ENCODE results near the gene CEP295NL.

DNA sequence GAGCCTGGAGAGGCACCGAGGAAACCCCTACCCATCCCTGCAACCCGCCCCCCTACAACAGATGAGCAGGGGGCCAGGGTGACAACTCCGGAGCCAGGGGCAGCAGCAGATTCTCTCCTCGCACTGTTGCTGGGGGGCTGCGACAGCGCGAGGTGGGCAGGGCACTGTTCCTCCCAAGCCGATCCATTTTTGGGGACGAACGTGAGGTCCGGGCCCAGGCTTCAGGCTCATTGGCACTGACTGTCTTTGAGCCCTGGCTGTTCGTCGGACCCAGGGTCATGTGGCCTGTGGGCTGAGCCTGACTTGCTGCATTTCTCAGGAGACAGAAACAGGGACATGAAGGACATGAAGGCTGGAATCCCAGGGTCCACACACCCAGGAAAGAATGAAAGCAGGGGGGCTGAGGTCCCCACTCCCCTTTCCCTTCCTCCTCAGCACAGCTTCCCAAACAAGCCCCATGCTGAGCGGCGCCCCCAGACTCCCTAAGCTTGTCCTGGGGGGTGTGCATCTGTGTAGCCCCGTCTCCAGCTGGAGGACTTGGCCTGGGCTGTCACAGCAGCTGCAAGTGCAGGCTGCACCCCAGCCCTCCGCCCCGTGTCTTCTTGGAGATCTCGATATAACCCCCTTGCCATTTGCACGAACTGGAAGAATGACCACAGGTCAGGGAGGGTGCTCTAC, 18.7 kb downstream of the CEP295NL start:
- TF ChIP-seq, protein P1, sequence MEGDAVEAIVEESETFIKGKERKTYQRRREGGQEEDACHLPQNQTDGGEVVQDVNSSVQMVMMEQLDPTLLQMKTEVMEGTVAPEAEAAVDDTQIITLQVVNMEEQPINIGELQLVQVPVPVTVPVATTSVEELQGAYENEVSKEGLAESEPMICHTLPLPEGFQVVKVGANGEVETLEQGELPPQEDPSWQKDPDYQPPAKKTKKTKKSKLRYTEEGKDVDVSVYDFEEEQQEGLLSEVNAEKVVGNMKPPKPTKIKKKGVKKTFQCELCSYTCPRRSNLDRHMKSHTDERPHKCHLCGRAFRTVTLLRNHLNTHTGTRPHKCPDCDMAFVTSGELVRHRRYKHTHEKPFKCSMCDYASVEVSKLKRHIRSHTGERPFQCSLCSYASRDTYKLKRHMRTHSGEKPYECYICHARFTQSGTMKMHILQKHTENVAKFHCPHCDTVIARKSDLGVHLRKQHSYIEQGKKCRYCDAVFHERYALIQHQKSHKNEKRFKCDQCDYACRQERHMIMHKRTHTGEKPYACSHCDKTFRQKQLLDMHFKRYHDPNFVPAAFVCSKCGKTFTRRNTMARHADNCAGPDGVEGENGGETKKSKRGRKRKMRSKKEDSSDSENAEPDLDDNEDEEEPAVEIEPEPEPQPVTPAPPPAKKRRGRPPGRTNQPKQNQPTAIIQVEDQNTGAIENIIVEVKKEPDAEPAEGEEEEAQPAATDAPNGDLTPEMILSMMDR (IDR thresholded peaks at IDR 0.05; ENCODE audit: insufficient read depth, low read depth, low read length): no peak
- no peak for TF ChIP-seq EZH2 (IDR thresholded peaks at IDR 0.05; ENCODE audit: insufficient read depth, low read length)
